ENCODE data around the gene P2RY2.

P2RY2 gene

GRCh38 chr11:73178681-73179080, 39.4 kb upstream of the P2RY2 start:
- no peaks in the 10 kb centered on the region for H3K27me3 Mint-ChIP-seq
- peaks cover 3 to 5% of the 10 kb centered on the region in 2 donors for H3K36me3 Mint-ChIP-seq
- no peak overlapping the region for H3K27ac Mint-ChIP-seq
- no peak for DNase-seq
- H3K4me3 Mint-ChIP-seq: no peak overlapping the region
- ATAC-seq (replicated peaks): no peak
- peaks cover 36 to 45% of the 10 kb centered on the region in 2 donors for H3K4me1 Mint-ChIP-seq
- no peaks in the 10 kb centered on the region for H3K9me3 Mint-ChIP-seq

- ATAC-seq (replicated peaks) (no peak), DNase-seq (no peak)
- peaks cover 0 to 3% of the 10 kb centered on the region in 2 donors for H3K36me3 Mint-ChIP-seq
- no peaks in the 10 kb centered on the region for H3K27me3 Mint-ChIP-seq
- H3K4me3 Mint-ChIP-seq: no peak overlapping the region
- no peaks in the 10 kb centered on the region for H3K9me3 Mint-ChIP-seq
- peaks cover 18 to 34% of the 10 kb centered on the region in 2 donors for H3K4me1 Mint-ChIP-seq
- no peak overlapping the region for H3K27ac Mint-ChIP-seq
Observed at GRCh38 chr11:73182824-73183321, 35.2 kb upstream of the P2RY2 start.

GRCh38 chr11:73184953-73185671, 33.0 kb upstream of the P2RY2 start:
- Mint-ChIP-seq H3K36me3 (peaks cover 0 to 3% of the 10 kb centered on the region in 2 donors), H3K27ac (peak overlapping the region; percentile 20), H3K9me3 (no peaks in the 10 kb centered on the region), H3K27me3 (no peaks in the 10 kb centered on the region), H3K4me1 (peaks cover 27 to 48% of the 10 kb centered on the region in 2 donors), H3K4me3 (peak overlapping the region; percentile 66 to 88)
- peak; percentile 55 for DNase-seq
- ATAC-seq (replicated peaks): peak; percentile 45 to 63

- H3K9me3 Mint-ChIP-seq: no peaks in the 10 kb centered on the region
- H3K4me1 Mint-ChIP-seq: peaks cover 33 to 55% of the 10 kb centered on the region in 2 donors
- H3K27me3 Mint-ChIP-seq: no peaks in the 10 kb centered on the region
- peak overlapping the region in 1 of 2 donors; percentile 88 for H3K4me3 Mint-ChIP-seq
- no peak for ATAC-seq (replicated peaks)
- peak overlapping the region; percentile 6 for H3K27ac Mint-ChIP-seq
- no peak for DNase-seq
- H3K36me3 Mint-ChIP-seq: peaks cover 0 to 3% of the 10 kb centered on the region in 2 donors
Observed at GRCh38 chr11:73185680-73186293, 32.3 kb upstream of the P2RY2 start.

GRCh38 chr11:73186294-73186850, 31.7 kb upstream of the P2RY2 start:
- H3K27me3 Mint-ChIP-seq: no peaks in the 10 kb centered on the region
- H3K4me3 Mint-ChIP-seq: no peak overlapping the region
- no peaks in the 10 kb centered on the region for H3K9me3 Mint-ChIP-seq
- peaks cover 38 to 61% of the 10 kb centered on the region in 2 donors for H3K4me1 Mint-ChIP-seq
- H3K27ac Mint-ChIP-seq: peak overlapping the region; percentile 6
- peaks cover 0 to 3% of the 10 kb centered on the region in 2 donors for H3K36me3 Mint-ChIP-seq
- ATAC-seq (replicated peaks) (no peak), DNase-seq (no peak)

GRCh38 chr11:73186886-73187285, 31.2 kb upstream of the P2RY2 start:
- peaks cover 0 to 3% of the 10 kb centered on the region in 2 donors for H3K36me3 Mint-ChIP-seq
- peaks cover 40 to 66% of the 10 kb centered on the region in 2 donors for H3K4me1 Mint-ChIP-seq
- no peaks in the 10 kb centered on the region for H3K9me3 Mint-ChIP-seq
- no peaks in the 10 kb centered on the region for H3K27me3 Mint-ChIP-seq
- no peak for ATAC-seq (replicated peaks)
- no peak for DNase-seq
- H3K4me3 Mint-ChIP-seq: no peak overlapping the region
- H3K27ac Mint-ChIP-seq: no peak overlapping the region

- H3K9me3 Mint-ChIP-seq: no peaks in the 10 kb centered on the region
- ATAC-seq (replicated peaks) (no peak), DNase-seq (no peak)
- peaks cover 0 to 3% of the 10 kb centered on the region in 2 donors for H3K36me3 Mint-ChIP-seq
- no peak overlapping the region for H3K27ac Mint-ChIP-seq
- peaks cover 40 to 66% of the 10 kb centered on the region in 2 donors for H3K4me1 Mint-ChIP-seq
- no peak overlapping the region for H3K4me3 Mint-ChIP-seq
- no peaks in the 10 kb centered on the region for H3K27me3 Mint-ChIP-seq
Observed at GRCh38 chr11:73187854-73188253, 30.2 kb upstream of the P2RY2 start.

- Mint-ChIP-seq H3K4me3 (no peak overlapping the region), H3K27me3 (no peaks in the 10 kb centered on the region), H3K27ac (peak overlapping the region; percentile 76), H3K4me1 (peaks cover 40 to 66% of the 10 kb centered on the region in 2 donors), H3K36me3 (no peaks in the 10 kb centered on the region), H3K9me3 (no peaks in the 10 kb centered on the region)
- DNase-seq: no peak
- ATAC-seq (replicated peaks): no peak
Observed at GRCh38 chr11:73188301-73188700, 29.8 kb upstream of the P2RY2 start.

GRCh38 chr11:73189315-73189714, 28.8 kb upstream of the P2RY2 start:
- peaks cover 43 to 64% of the 10 kb centered on the region in 2 donors for H3K4me1 Mint-ChIP-seq

GRCh38 chr11:73189723-73190556, 28.1 kb upstream of the P2RY2 start:
- peak; percentile 26 to 40 for ATAC-seq (replicated peaks)
- peaks cover 41 to 58% of the 10 kb centered on the region in 2 donors for H3K4me1 Mint-ChIP-seq
- H3K27ac Mint-ChIP-seq: peak overlapping the region; percentile 93
- no peaks in the 10 kb centered on the region for H3K27me3 Mint-ChIP-seq
- peak overlapping the region; percentile 58 to 63 for H3K4me3 Mint-ChIP-seq
- DNase-seq: no peak
- no peaks in the 10 kb centered on the region for H3K9me3 Mint-ChIP-seq
- no peaks in the 10 kb centered on the region for H3K36me3 Mint-ChIP-seq

More at GRCh38 chr11:73189315-73189714, 28.8 kb upstream of the P2RY2 start:
- Mint-ChIP-seq H3K27me3 (no peaks in the 10 kb centered on the region), H3K27ac (peak overlapping the region; percentile 93), H3K9me3 (no peaks in the 10 kb centered on the region), H3K4me3 (peak overlapping the region; percentile 58 to 63), H3K36me3 (no peaks in the 10 kb centered on the region)
- DNase-seq (peak; percentile 81), ATAC-seq (replicated peaks) (peak; percentile 94 to 95)

GRCh38 chr11:73190557-73190885, 27.6 kb upstream of the P2RY2 start:
- H3K9me3 Mint-ChIP-seq: no peaks in the 10 kb centered on the region
- no peaks in the 10 kb centered on the region for H3K27me3 Mint-ChIP-seq
- no peaks in the 10 kb centered on the region for H3K36me3 Mint-ChIP-seq
- no peak overlapping the region for H3K4me3 Mint-ChIP-seq
- peak overlapping the region; percentile 93 for H3K27ac Mint-ChIP-seq
- DNase-seq: no peak
- peaks cover 37 to 52% of the 10 kb centered on the region in 2 donors for H3K4me1 Mint-ChIP-seq
- no peak for ATAC-seq (replicated peaks)

- ATAC-seq (replicated peaks): no peak
- no peak for DNase-seq
- H3K27ac Mint-ChIP-seq: no peak overlapping the region
- H3K27me3 Mint-ChIP-seq: no peaks in the 10 kb centered on the region
- H3K36me3 Mint-ChIP-seq: no peaks in the 10 kb centered on the region
- H3K4me1 Mint-ChIP-seq: peaks cover 33 to 46% of the 10 kb centered on the region in 2 donors
- H3K4me3 Mint-ChIP-seq: no peak overlapping the region
- H3K9me3 Mint-ChIP-seq: no peaks in the 10 kb centered on the region
Observed at GRCh38 chr11:73191151-73191550, 26.9 kb upstream of the P2RY2 start.

GRCh38 chr11:73192272-73192671, 25.8 kb upstream of the P2RY2 start:
- no peaks in the 10 kb centered on the region for H3K27me3 Mint-ChIP-seq
- DNase-seq: no peak

More at GRCh38 chr11:73192272-73192671, 25.8 kb upstream of the P2RY2 start:
- no peak overlapping the region for H3K4me3 Mint-ChIP-seq
- no peak for ATAC-seq (replicated peaks)
- no peak overlapping the region for H3K27ac Mint-ChIP-seq
- H3K9me3 Mint-ChIP-seq: no peaks in the 10 kb centered on the region
- no peaks in the 10 kb centered on the region for H3K36me3 Mint-ChIP-seq
- H3K4me1 Mint-ChIP-seq: peaks cover 32 to 42% of the 10 kb centered on the region in 2 donors
